ENCODE results near the gene PSMD2. TPM values are rescaled to one million over a fixed set of nuclear protein-coding genes. Genes with fewer than 3 reads are reported as not detected.
A peak's percentile ranks its signal among the peaks of the same experiment; 100 is the strongest.

The PSMD2 gene
- polyA plus RNA-seq, 3 donors = 138 to 186 (median 167) TPM

GRCh38 chr3:184344579-184345316 is 45.7 kb downstream of the PSMD2 start:
- Histone ChIP-seq H3K27me3 (ENCODE audit: control insufficient read depth in 2 of 2, insufficient read depth in 2 of 2, low read length in 2 of 2) (no peaks in the 10 kb centered on the region), H3K79me2 (ENCODE audit: insufficient read depth, low read length) (no peaks in the 10 kb centered on the region), H4K20me1 (ENCODE audit: insufficient read depth, low read length) (peaks cover 16% of the 10 kb centered on the region), H3K4me1 (ENCODE audit: control insufficient read depth in 1 of 2, insufficient read depth in 2 of 2, low read length in 2 of 2) (peaks cover 9 to 12% of the 10 kb centered on the region in 2 donors), H3K27ac (ENCODE audit: low read depth in 1 of 2, low read length in 2 of 2) (no peak overlapping the region), H3K9me3 (replicated peaks in 1 of 2; ENCODE audit: control insufficient read depth in 1 of 2, insufficient read depth in 1 of 2, low read length in 2 of 2) (no peaks in the 10 kb centered on the region), H3K9ac (ENCODE audit: insufficient read depth, low read length, poor library complexity, severe bottlenecking) (no peak overlapping the region), H3K4me3 (replicated peaks in 1 of 3; ENCODE audit: low read depth in 2 of 3, low read length in 3 of 3) (no peak overlapping the region), H3K4me2 (replicated peaks; ENCODE audit: extremely low read depth, low read length, poor library complexity, severe bottlenecking) (no peak overlapping the region), H3K36me3 (replicated peaks in 1 of 2; ENCODE audit: control insufficient read depth in 1 of 2, insufficient read depth in 2 of 2, low read length in 2 of 2) (peaks cover 29 to 44% of the 10 kb centered on the region in 2 donors), H2AFZ (ENCODE audit: insufficient read depth, low read depth, low read length, poor library complexity, severe bottlenecking) (no peak overlapping the region)
- intact Hi-C loops (cut with micrococcal nuclease) = no loop called here
- Mint-ChIP-seq H3K36me3 (peaks cover 47 to 55% of the 10 kb centered on the region in 2 donors), H3K4me3 (no peak overlapping the region), H3K4me1 (peaks cover 20% of the 10 kb centered on the region), H3K27me3 (ENCODE audit: low read depth in 3 of 3) (peaks cover 0 to 3% (median 1%) of the 10 kb centered on the region in 3 donors), H3K9me3 (peaks cover 0 to 1% (median 0%) of the 10 kb centered on the region in 7 donors), H3K27ac (no peak overlapping the region)
- 96% methylated on average over 16 of the region's 24 CpGs for WGBS (ENCODE audit: insufficient coverage)
- DNase-seq = no peak
- no peak for TF ChIP-seq CTCF (IDR thresholded peaks at IDR 0.05)

GRCh38 chr3:184345317-184346144 is 46.5 kb downstream of the PSMD2 start:
- H3K27me3 ChIP-seq (ENCODE audit: control insufficient read depth in 2 of 2, insufficient read depth in 2 of 2, low read length in 2 of 2) = no peaks in the 10 kb centered on the region

More at GRCh38 chr3:184345317-184346144, 46.5 kb downstream of the PSMD2 start:
- H3K36me3 Mint-ChIP-seq = peaks cover 45 to 55% of the 10 kb centered on the region in 2 donors
- peaks cover 6 to 8% of the 10 kb centered on the region in 2 donors for H3K4me1 ChIP-seq (ENCODE audit: control insufficient read depth in 1 of 2, insufficient read depth in 2 of 2, low read length in 2 of 2)
- TF ChIP-seq CTCF (IDR thresholded peaks at IDR 0.05) = peak; percentile 61
- peaks cover 0 to 3% (median 1%) of the 10 kb centered on the region in 3 donors for H3K27me3 Mint-ChIP-seq (ENCODE audit: low read depth in 3 of 3)
- H3K9me3 Mint-ChIP-seq = peaks cover 0 to 1% (median 0%) of the 10 kb centered on the region in 7 donors
- no peak overlapping the region for H3K4me3 Mint-ChIP-seq
- no peak overlapping the region for H3K27ac ChIP-seq (ENCODE audit: low read depth in 1 of 2, low read length in 2 of 2)
- no peak overlapping the region for H2AFZ ChIP-seq (ENCODE audit: insufficient read depth, low read depth, low read length, poor library complexity, severe bottlenecking)
- no peak overlapping the region for H3K4me3 ChIP-seq (replicated peaks in 1 of 3; ENCODE audit: low read depth in 2 of 3, low read length in 3 of 3)
- H3K27ac Mint-ChIP-seq = peak overlapping the region in 6 of 7 donors; percentile 12 to 77 (median 45)
- peaks cover 17% of the 10 kb centered on the region for H3K4me1 Mint-ChIP-seq
- 74% methylated on average over 10 of the region's 14 CpGs for WGBS (ENCODE audit: insufficient coverage)
- H3K79me2 ChIP-seq (ENCODE audit: insufficient read depth, low read length) = no peaks in the 10 kb centered on the region
- peaks cover 29 to 44% of the 10 kb centered on the region in 2 donors for H3K36me3 ChIP-seq (replicated peaks in 1 of 2; ENCODE audit: control insufficient read depth in 1 of 2, insufficient read depth in 2 of 2, low read length in 2 of 2)
- peaks cover 10% of the 10 kb centered on the region for H4K20me1 ChIP-seq (ENCODE audit: insufficient read depth, low read length)
- no peak overlapping the region for H3K9ac ChIP-seq (ENCODE audit: insufficient read depth, low read length, poor library complexity, severe bottlenecking)
- peak; percentile 19 to 50 (median 26) for DNase-seq
- H3K9me3 ChIP-seq (replicated peaks in 1 of 2; ENCODE audit: control insufficient read depth in 1 of 2, insufficient read depth in 1 of 2, low read length in 2 of 2) = no peaks in the 10 kb centered on the region
- no peak overlapping the region for H3K4me2 ChIP-seq (replicated peaks; ENCODE audit: extremely low read depth, low read length, poor library complexity, severe bottlenecking)
- intact Hi-C loops (cut with micrococcal nuclease) = no loop called here
